HL-60 (cell line): ENCODE data around the gene E2F8.

Experiments used
- DNase-seq, 2 experiments: peaks; one replicate each; pipeline ENCODE4 v3.0.0-alpha.2; 2010 to 2020; ENCODE audit warnings: low read depth in 1 of 2, low spot score in 1 of 2
- H3K27ac ChIP-seq: fragments of 250-450 bp; sonication (Bioruptor Pico); replicated peaks from 2 replicates; pipeline ENCODE4 v1.5.1; 2020; ENCODE audit warnings: mild to moderate bottlenecking, moderate library complexity
- H3K27me3 ChIP-seq: fragments of 250-450 bp; sonication (Bioruptor Pico); 2 replicates; pipeline ENCODE4 v1.5.1; 2021; ENCODE audit warnings: mild to moderate bottlenecking, moderate library complexity; ENCODE audit not compliant: insufficient read depth, poor library complexity, severe bottlenecking
- H3K4me3 ChIP-seq: replicated peaks from 2 replicates; pipeline ENCODE4 v1.5.1; 2011; ENCODE audit warnings: mild to moderate bottlenecking, control low read depth, low read length; ENCODE audit not compliant: insufficient read depth
- GABPA ChIP-seq: IDR thresholded peaks from 2 replicates; pipeline ENCODE4 v1.6.1; 2012; ENCODE audit warnings: low read depth
- POLR2AphosphoS5 ChIP-seq: IDR thresholded peaks from 2 replicates; pipeline ENCODE4 v1.6.1; 2012; ENCODE audit warnings: low read depth
- SPI1 ChIP-seq: IDR thresholded peaks from 2 replicates; pipeline ENCODE4 v1.6.1; 2012; ENCODE audit warnings: low read depth, mild to moderate bottlenecking, borderline replicate concordance
- TF ChIP-seq, protein P1 (sequence below): IDR thresholded peaks from 2 replicates; pipeline ENCODE4 v1.6.1; 2012; ENCODE audit warnings: low read depth; ENCODE audit not compliant: insufficient replicate concordance
- TF ChIP-seq, protein P2 (sequence below): IDR thresholded peaks from one replicate; pipeline ENCODE4 v1.5.1; 2011; ENCODE audit warnings: low read length, control low read depth, inconsistent platforms; ENCODE audit not compliant: insufficient read depth

Gene E2F8

DNA sequence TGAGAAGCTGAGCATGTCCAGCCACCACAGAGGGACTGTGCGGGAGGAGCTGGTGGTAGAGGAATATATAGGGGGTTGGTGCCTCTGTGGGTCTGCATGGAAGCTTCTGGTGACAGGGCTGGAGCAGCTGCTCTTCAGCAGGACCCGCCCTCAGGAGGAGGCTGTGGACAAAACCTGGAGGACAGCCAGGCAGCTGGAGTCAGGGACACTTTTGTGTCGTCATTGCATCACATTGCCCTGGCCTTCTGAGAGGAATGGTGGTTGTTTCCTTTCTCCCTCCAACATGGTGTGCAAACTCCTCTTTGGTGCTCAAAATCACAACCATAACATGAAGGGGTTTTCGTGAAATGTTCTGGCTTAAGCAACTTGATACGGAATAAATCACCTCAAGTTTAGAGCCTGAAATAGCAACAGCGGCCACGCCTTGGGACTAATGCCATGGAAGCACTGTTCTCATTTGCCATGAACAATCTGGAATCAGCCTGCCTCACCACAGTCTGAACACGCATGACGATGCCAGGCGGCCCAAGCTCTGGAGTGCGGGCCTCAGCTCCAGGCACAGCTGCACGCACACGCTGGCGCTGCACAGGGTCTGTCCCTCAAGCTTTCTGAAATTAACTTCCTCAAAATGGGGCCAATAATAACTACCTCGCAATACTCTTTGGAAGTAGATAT is 21.8 kb downstream of the E2F8 start:
- no peak overlapping the region for H3K27ac ChIP-seq
- no peak for DNase-seq
- no peak overlapping the region for H3K4me3 ChIP-seq
- TF ChIP-seq, protein P1, sequence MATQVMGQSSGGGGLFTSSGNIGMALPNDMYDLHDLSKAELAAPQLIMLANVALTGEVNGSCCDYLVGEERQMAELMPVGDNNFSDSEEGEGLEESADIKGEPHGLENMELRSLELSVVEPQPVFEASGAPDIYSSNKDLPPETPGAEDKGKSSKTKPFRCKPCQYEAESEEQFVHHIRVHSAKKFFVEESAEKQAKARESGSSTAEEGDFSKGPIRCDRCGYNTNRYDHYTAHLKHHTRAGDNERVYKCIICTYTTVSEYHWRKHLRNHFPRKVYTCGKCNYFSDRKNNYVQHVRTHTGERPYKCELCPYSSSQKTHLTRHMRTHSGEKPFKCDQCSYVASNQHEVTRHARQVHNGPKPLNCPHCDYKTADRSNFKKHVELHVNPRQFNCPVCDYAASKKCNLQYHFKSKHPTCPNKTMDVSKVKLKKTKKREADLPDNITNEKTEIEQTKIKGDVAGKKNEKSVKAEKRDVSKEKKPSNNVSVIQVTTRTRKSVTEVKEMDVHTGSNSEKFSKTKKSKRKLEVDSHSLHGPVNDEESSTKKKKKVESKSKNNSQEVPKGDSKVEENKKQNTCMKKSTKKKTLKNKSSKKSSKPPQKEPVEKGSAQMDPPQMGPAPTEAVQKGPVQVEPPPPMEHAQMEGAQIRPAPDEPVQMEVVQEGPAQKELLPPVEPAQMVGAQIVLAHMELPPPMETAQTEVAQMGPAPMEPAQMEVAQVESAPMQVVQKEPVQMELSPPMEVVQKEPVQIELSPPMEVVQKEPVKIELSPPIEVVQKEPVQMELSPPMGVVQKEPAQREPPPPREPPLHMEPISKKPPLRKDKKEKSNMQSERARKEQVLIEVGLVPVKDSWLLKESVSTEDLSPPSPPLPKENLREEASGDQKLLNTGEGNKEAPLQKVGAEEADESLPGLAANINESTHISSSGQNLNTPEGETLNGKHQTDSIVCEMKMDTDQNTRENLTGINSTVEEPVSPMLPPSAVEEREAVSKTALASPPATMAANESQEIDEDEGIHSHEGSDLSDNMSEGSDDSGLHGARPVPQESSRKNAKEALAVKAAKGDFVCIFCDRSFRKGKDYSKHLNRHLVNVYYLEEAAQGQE, result no peak
- TF ChIP-seq POLR2AphosphoS5 (no peak), SPI1 (no peak)
- H3K27me3 ChIP-seq, result peaks cover 2% of the 10 kb centered on the region

DNA sequence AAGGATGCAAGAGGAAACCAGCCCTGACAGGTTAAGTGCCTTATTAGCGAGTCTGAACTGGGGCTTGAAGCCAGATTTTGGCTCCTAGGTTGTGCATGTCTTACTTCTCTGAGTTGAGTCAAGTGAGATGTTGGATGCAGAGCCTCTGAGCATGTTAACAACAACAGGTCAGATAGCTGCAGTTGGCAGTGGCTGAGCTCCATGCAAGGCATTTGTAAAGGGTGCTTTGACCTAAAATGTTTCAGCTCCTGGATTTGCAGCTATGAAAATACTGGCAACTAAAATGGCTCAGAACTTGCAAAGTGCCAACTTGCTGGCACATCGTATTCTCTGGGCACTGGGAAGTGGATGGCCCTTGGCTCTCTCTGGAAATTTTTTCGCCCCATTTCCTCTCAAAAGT is 22.5 kb downstream of the E2F8 start:
- Histone ChIP-seq H3K27me3 (peaks cover 6% of the 10 kb centered on the region), H3K4me3 (no peak overlapping the region), H3K27ac (no peak overlapping the region)
- no peak for TF ChIP-seq POLR2AphosphoS5
- no peak for TF ChIP-seq SPI1
- TF ChIP-seq, protein P1, result no peak
- no peak for TF ChIP-seq GABPA
- TF ChIP-seq, protein P2, sequence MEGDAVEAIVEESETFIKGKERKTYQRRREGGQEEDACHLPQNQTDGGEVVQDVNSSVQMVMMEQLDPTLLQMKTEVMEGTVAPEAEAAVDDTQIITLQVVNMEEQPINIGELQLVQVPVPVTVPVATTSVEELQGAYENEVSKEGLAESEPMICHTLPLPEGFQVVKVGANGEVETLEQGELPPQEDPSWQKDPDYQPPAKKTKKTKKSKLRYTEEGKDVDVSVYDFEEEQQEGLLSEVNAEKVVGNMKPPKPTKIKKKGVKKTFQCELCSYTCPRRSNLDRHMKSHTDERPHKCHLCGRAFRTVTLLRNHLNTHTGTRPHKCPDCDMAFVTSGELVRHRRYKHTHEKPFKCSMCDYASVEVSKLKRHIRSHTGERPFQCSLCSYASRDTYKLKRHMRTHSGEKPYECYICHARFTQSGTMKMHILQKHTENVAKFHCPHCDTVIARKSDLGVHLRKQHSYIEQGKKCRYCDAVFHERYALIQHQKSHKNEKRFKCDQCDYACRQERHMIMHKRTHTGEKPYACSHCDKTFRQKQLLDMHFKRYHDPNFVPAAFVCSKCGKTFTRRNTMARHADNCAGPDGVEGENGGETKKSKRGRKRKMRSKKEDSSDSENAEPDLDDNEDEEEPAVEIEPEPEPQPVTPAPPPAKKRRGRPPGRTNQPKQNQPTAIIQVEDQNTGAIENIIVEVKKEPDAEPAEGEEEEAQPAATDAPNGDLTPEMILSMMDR, result no peak
- no peak for DNase-seq

DNA sequence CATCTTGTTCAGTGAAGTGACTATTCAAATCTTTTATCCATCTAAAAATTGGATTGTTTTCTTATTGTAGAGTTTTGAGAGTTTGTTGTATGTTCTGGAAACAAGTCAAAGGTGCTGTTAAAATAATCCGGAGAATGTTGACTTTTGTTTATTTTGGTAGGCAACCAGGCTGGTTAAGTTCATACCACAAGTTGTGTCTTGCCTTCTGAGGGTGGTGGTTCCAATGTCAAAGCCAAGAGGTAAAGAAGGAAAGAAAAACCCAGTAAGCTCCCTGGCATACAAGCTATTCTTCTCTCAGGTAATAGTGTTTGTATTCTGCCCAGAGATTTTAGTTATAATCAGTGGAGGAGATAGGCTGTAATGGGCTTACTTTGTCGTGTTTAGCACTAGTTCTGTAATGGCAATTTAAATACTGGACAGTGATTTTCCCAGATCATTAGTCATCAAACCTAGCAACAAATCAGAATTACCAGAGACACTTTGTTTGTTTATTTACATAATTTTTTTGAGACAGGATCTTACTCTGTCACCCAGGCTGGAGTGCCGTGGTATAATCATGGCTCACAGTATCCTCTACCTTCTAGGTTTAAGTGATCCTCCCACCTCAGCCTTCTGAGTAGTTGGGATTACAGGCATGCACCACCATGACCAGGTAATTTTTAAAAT is 23.9 kb downstream of the E2F8 start:
- peaks cover 6% of the 10 kb centered on the region for H3K27me3 ChIP-seq
- no peak for DNase-seq
- H3K4me3 ChIP-seq, result no peak overlapping the region
- H3K27ac ChIP-seq, result no peak overlapping the region
- no peak for TF ChIP-seq SPI1
- TF ChIP-seq, protein P2, result no peak
- no peak for TF ChIP-seq GABPA
- TF ChIP-seq, protein P1, result no peak
